A375 (cell line): ENCODE measurements around the gene NDUFA5. TPM values are rescaled to one million over a fixed set of nuclear protein-coding genes. Genes with fewer than 3 reads are reported as not detected.

Source experiments
- total RNA-seq: library from RNA; depleted of rRNA; stranded (reverse); fragments of >200 nt; shearing (Covaris generic); gene quantifications from 2 replicates; pipeline ENCODE4 v1.2.3, GENCODE V29; 2014; rRNA removed

NDUFA5 gene
- total RNA-seq: 40.4 and 48.7 TPM in 2 replicates

DNA sequence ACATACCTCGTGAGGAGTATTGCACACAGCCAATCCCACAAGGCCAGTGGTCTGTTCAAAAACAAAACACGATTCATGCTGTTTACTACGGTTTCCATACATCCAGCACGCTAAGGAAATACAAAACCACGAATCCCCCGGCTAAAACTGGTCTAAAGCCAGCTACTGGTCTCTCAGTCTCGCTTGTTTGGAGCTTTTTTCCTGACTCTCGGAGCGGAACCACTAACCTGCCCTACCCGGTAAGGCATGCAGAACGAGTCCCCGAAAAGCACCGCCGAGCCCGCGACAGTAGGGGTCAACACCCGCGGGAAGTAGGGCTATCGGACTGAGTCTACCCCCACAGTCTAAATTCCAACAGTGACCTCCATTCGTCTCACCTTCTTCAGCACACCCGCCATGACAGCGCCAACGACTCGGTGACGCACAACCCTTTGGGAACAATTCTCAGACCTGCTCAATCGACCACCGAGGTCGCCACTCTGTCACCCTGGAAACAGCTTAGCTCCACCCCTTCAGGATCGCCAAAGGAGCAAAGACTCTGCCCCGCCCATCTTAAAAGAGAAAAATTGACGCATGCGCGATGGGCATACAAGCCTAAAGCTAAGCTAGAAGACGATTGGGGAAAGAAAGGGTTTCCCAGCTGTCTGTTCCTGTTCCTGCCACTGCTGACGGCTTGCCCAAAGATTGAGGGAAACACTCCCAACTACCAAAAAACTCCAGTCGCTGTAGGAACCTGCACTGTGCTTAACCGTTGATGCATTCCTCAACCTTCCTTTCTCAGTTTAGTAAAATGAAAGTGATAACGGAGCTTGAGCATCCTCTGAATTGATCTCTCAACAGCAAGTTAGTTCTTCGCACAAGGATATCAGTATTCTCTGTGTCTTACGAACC, at the start of gene NDUFA5:
Gene NDUFA5 (minus strand): TSS at position 421 of the 891 bp plus-strand sequence. CDS start 23 bp downstream, at position 398.

DNA sequence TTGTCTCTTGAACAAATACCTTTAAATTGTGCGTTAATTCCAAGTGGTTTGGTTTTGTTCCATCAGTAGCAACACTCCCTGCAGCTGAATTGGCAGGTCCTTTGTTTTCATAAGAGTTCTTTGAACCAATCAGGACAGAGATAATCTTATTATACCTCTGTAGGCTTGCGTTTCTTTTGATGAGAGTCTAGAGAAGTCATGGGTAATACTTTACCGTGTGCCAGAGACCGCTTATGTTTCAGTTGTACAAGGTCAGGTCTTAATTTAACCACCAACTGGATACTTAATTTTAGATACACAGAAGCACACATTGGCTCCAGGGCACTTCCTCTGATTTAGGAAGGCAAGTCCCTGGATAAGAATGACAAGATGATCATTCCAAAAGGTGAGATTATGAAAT, 43.9 kb upstream of the NDUFA5 start, which contains the start of gene ASB15:
Gene ASB15 (plus strand): TSS at position 292 of the 400 bp plus-strand sequence. CDS start 12,682 bp downstream, outside the sequence.

DNA sequence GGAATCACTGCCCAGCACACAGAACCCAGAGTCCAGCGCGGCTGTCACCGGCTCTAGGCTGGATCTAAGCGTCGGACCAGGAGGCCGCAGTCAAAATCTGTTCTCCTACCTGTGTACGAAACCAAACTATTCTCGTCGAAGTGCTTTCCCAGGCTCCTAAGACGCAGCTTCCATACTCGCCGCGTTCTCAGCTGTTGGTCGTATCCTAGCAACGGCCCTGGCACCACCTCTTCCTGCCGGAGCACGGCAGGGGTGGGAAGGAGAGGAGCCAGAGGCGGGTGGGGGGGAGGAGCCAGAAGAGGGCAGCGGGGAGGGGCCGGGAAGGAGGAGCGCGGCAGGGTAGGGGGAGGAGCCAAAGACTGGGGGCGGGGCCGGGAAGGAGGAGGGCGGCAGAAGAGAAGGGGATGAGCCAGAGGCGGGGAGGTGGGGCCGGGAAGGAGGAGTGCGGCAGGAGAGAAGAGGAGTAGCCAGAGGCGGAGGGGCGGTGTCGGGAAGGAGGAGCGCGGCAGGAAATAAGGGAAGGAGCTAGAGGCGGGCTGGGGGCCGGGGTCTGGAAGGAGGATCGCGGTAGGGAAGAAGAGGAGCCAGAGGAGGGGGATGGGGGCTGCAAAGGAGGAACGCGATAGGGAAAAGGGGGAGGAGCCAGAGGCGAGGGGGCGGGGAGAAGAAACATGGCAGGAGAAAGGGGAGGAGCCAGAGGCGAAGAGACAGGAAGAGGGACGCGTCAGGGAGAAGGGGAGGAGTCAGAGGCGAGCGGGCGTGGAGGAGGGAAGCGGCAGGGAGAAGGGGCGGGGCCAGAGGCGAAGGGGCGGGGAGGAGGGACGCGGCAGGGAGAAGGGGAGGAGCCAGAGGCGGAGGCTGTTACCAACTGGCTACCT, 23.0 kb downstream of the NDUFA5 start, which contains the start of gene IQUB:
Gene IQUB (minus strand): TSS at position 213 of the 878 bp plus-strand sequence. CDS start 22,255 bp downstream, outside the sequence.

Other genes starting within 250 kb of the NDUFA5 start
- not detected in 2 replicates for gene IQUB, start 23.2 kb downstream of the NDUFA5 start, total RNA-seq
- gene ASB15, start 44.0 kb upstream of the NDUFA5 start, total RNA-seq: not detected in 2 replicates
- gene LMOD2, start 98.0 kb upstream of the NDUFA5 start, total RNA-seq: not detected in 2 replicates
- 8.8 and 9.8 TPM in 2 replicates for gene WASL, start 191.2 kb upstream of the NDUFA5 start, total RNA-seq